ENCODE results near the gene KIAA0040. TPM values are rescaled to one million over a fixed set of nuclear protein-coding genes. Genes with fewer than 3 reads are reported as not detected.
"Not testable (repeated sequence)": the region's sequence is repeated elsewhere in the genome, so short reads cannot be mapped to it uniquely, and the experiment has no call there.

The KIAA0040 gene
- total RNA-seq, 4 donors from 2014 or later, result 12.3 to 22.1 (median 16.3) TPM

- Histone ChIP-seq H3K4me1 (no peaks in the 10 kb centered on the region), H3K9me3 (no peaks in the 10 kb centered on the region), H3K36me3 (no peaks in the 10 kb centered on the region), H3K27ac (no peak overlapping the region), H3K4me3 (no peak overlapping the region), H3K27me3 (no peaks in the 10 kb centered on the region)
- no peak for DNase-seq
- intact Hi-C loops (cut with DNase I; ENCODE audit: low total_unique reads), result no loop called here
- TF ChIP-seq CTCF (IDR thresholded peaks at IDR 0.05) (no peak), POLR2A (IDR thresholded peaks at IDR 0.05) (no peak)
These were observed 77.6 kb downstream of the KIAA0040 start for GRCh38 chr1:175114996-175115395.

DNA sequence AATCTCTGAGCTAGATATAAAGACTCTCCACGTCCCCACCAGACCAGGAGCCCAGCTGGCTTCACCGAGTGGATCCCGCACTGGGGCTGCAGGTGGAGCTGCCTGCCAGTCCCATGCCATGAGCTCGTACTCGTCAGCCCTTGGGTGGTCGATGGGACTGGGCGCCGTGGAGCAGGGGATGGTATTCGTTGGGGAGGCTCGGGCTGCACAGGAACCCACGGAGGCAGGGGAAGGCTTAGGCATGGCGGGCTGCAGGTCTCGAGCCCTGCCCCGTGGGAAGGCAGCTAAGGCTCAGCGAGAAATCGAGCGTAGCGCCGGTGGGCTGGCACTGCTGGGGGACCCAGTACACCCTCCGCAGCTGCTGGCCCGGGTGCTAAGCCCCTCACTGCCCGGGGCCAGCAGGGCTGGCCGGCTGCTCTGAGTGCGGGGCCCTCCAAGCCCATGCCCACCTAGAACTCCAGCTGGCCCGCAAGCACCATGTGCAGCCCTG is 84.2 kb downstream of the KIAA0040 start:
- H3K27ac ChIP-seq; H3K4me3 ChIP-seq; intact Hi-C loops (cut with DNase I; ENCODE audit: low total_unique reads); H3K27me3 ChIP-seq; H3K9me3 ChIP-seq; DNase-seq; H3K4me1 ChIP-seq; H3K36me3 ChIP-seq: not testable (repeated sequence)

Other genes with a start within 250 kb of the KIAA0040 start
- gene CACYBP, start 192.8 kb downstream of the KIAA0040 start, total RNA-seq, result 100 to 1,000 TPM in 1 of 4 donors, 10 to 100 TPM in 3; 65.9 to 104 (median 83.4) TPM
- gene MRPS14, start 169.4 kb downstream of the KIAA0040 start, total RNA-seq, result 10 to 100 TPM in 3 of 4 donors, 1 to 10 TPM in 1; 6.4 to 50.3 (median 35.3) TPM
- 1 to 10 TPM in 1 of 4 donors, not detected in 3; 5.9 TPM for gene TNN, start 124.9 kb downstream of the KIAA0040 start, total RNA-seq